IMR-90 (cell line): ENCODE results near the gene NUBPL. TPM values are rescaled to one million over a fixed set of nuclear protein-coding genes. Genes with fewer than 3 reads are reported as not detected.

Experiments used
- ATAC-seq: fragments of 200-7000 bp; cut with Tn5 transposase; 2 replicates; pipeline ENCODE4 v1.9.1; 2020; ENCODE audit warnings: low read depth, mild to moderate bottlenecking, moderate library complexity
- BruUV-seq: library from RNA; stranded (reverse); fragments of 400-500 nt; replicated peaks from 2 replicates; lab custom pipeline; 2021; lab: Mats Ljungman, UMichigan
- CTCF ChIA-PET: fragments of 300-600 bp; formaldehyde crosslinking; extraction: SDS; loops from one replicate; lab custom pipeline; 2021; ENCODE audit warnings: antibody characterized with exemption; lab: Yijun Ruan, JAX
- POLR2A ChIA-PET: fragments of 300-600 bp; sonication (Branson Sonifier 250); formaldehyde crosslinking; loops from one replicate; lab custom pipeline; 2022; ENCODE audit warnings: antibody characterized with exemption; ENCODE audit not compliant: unreplicated experiment; lab: Charles Lee
- DNase-seq: peaks from one replicate; pipeline ENCODE4 v3.0.0; 2013
- H2AFZ ChIP-seq: replicated peaks from 2 replicates; pipeline ENCODE3; 2013; ENCODE audit warnings: low read length, mild to moderate bottlenecking; ENCODE audit not compliant: poor library complexity
- H2AK5ac ChIP-seq: 2 replicates; pipeline ENCODE4 v1.6.1; 2013; ENCODE audit warnings: low read depth, low read length, inconsistent platforms
- H2AK9ac ChIP-seq: replicated peaks from 2 replicates; pipeline ENCODE3; 2013; ENCODE audit warnings: mild to moderate bottlenecking, low read depth, low read length, moderate library complexity; ENCODE audit not compliant: poor library complexity
- H2BK120ac ChIP-seq: 2 replicates; pipeline ENCODE4 v1.6.1; 2013; ENCODE audit warnings: low read depth, low read length, inconsistent platforms
- H2BK15ac ChIP-seq: 3 replicates; pipeline ENCODE4 v1.6.1; 2013; ENCODE audit warnings: low read depth, low read length, inconsistent platforms
- H2BK20ac ChIP-seq: 2 replicates; pipeline ENCODE4 v1.6.1; 2013; ENCODE audit warnings: low read depth, mild to moderate bottlenecking, inconsistent platforms, low read length, moderate library complexity
- H2BK5ac ChIP-seq: 2 replicates; pipeline ENCODE4 v1.6.1; 2013; ENCODE audit warnings: mild to moderate bottlenecking, low read depth, low read length, inconsistent platforms; ENCODE audit not compliant: poor library complexity, severe bottlenecking
- H3K14ac ChIP-seq: replicated peaks from 2 replicates; pipeline ENCODE4 v1.6.1; 2013; ENCODE audit warnings: low read depth, low read length, inconsistent platforms
- H3K18ac ChIP-seq: 2 replicates; pipeline ENCODE4 v1.6.1; 2013; ENCODE audit warnings: low read depth, low read length, control low read depth
- H3K23ac ChIP-seq: 2 replicates; pipeline ENCODE4 v1.6.1; 2013; ENCODE audit warnings: low read depth, low read length, inconsistent platforms
- H3K27ac ChIP-seq: 2 replicates; pipeline ENCODE4 v1.5.1; 2013; ENCODE audit warnings: mild to moderate bottlenecking, control low read depth, low read length; ENCODE audit not compliant: insufficient read depth
- H3K27me3 ChIP-seq: 2 replicates; pipeline ENCODE4 v1.6.1; 2013; ENCODE audit warnings: low read length; ENCODE audit not compliant: control insufficient read depth, insufficient read depth
- H3K36me3 ChIP-seq: 2 replicates; pipeline ENCODE4 v1.6.1; 2013; ENCODE audit warnings: low read length, mixed read lengths; ENCODE audit not compliant: control insufficient read depth, insufficient read depth
- H3K4ac ChIP-seq: 2 replicates; pipeline ENCODE4 v1.6.1; 2013; ENCODE audit warnings: low read depth, low read length, inconsistent platforms
- H3K4me1 ChIP-seq: 2 replicates; pipeline ENCODE4 v1.6.1; 2013; ENCODE audit warnings: low read length, mixed read lengths; ENCODE audit not compliant: control insufficient read depth, insufficient read depth
- H3K4me2 ChIP-seq: 2 replicates; pipeline ENCODE4 v1.6.1; 2013; ENCODE audit warnings: low read depth, mild to moderate bottlenecking, control low read depth, low read length, moderate library complexity
- H3K4me3 ChIP-seq: 2 replicates; pipeline ENCODE4 v1.5.1; 2013; ENCODE audit warnings: low read depth, mild to moderate bottlenecking, control low read depth, low read length, moderate library complexity; ENCODE audit not compliant: insufficient read depth
- H3K56ac ChIP-seq: 2 replicates; pipeline ENCODE4 v1.6.1; 2013; ENCODE audit warnings: low read length, inconsistent platforms; ENCODE audit not compliant: insufficient read depth; ENCODE audit errors: extremely low read depth
- H3K79me1 ChIP-seq, 2 experiments: 2 replicates each; pipeline ENCODE4 v1.6.1; 2013; ENCODE audit warnings: low read length in 2 of 2, inconsistent platforms in 1 of 2, low read depth in 1 of 2
- H3K9ac ChIP-seq: 2 replicates; pipeline ENCODE4 v1.6.1; 2013; ENCODE audit warnings: low read depth, low read length, control low read depth
- H3K9me1 ChIP-seq: 2 replicates; pipeline ENCODE4 v1.6.1; 2013; ENCODE audit warnings: low read length, inconsistent platforms; ENCODE audit not compliant: insufficient read depth
- H3K9me3 ChIP-seq: 2 replicates; pipeline ENCODE4 v1.6.1; 2013; ENCODE audit warnings: low read length; ENCODE audit not compliant: control insufficient read depth, insufficient read depth
- H4K20me1 ChIP-seq: 2 replicates; pipeline ENCODE4 v1.6.1; 2013; ENCODE audit warnings: low read length, inconsistent platforms; ENCODE audit not compliant: insufficient read depth
- H4K5ac ChIP-seq: 2 replicates; pipeline ENCODE4 v1.6.1; 2013; ENCODE audit warnings: mild to moderate bottlenecking, low read depth, low read length, control low read depth
- H4K8ac ChIP-seq, 2 experiments: 2 replicates each; pipeline ENCODE4 v1.6.1; 2013; ENCODE audit warnings: low read depth in 2 of 2, low read length in 2 of 2, control low read depth in 1 of 2, inconsistent platforms in 1 of 2
- H4K91ac ChIP-seq: 2 replicates; pipeline ENCODE4 v1.6.1; 2013; ENCODE audit warnings: low read depth, low read length, inconsistent platforms; ENCODE audit not compliant: insufficient read depth
- BHLHE40 ChIP-seq: fragments of 150-350 bp; IDR thresholded peaks from 2 replicates; pipeline ENCODE4 v1.6.1; 2016; ENCODE audit warnings: mild to moderate bottlenecking, low read depth, low read length
- CEBPB ChIP-seq: IDR thresholded peaks from 2 replicates; pipeline ENCODE4 v1.6.1; 2012; ENCODE audit warnings: low read depth, low read length, improper control_type of control experiment
- CHD1 ChIP-seq: IDR thresholded peaks from 2 replicates; pipeline ENCODE4 v1.6.1; 2012; ENCODE audit warnings: low read depth, low read length, improper control_type of control experiment
- CTCF ChIP-seq: conservative IDR thresholded peaks from 2 replicates; pipeline ENCODE4 v1.5.1; 2012; ENCODE audit warnings: mild to moderate bottlenecking, low read depth, low read length, improper control_type of control experiment
- ELK1 ChIP-seq: fragments of 150-350 bp; IDR thresholded peaks from 2 replicates; pipeline ENCODE4 v1.6.1; 2016; ENCODE audit warnings: low read depth, mild to moderate bottlenecking, low read length, moderate library complexity, borderline replicate concordance
- FOS ChIP-seq: fragments of 150-350 bp; IDR thresholded peaks from 2 replicates; pipeline ENCODE4 v1.6.1; 2016; ENCODE audit warnings: low read depth, low read length
- MAZ ChIP-seq: IDR thresholded peaks from 2 replicates; pipeline ENCODE4 v1.6.1; 2012; ENCODE audit warnings: low read depth, mild to moderate bottlenecking, low read length, improper control_type of control experiment, moderate library complexity, borderline replicate concordance
- MXI1 ChIP-seq: IDR thresholded peaks from 2 replicates; pipeline ENCODE4 v1.6.1; 2012; ENCODE audit warnings: low read depth, mild to moderate bottlenecking, low read length, moderate library complexity, borderline replicate concordance
- NFE2L2 ChIP-seq: fragments of 150-350 bp; IDR thresholded peaks from 2 replicates; pipeline ENCODE4 v1.6.1; 2016; ENCODE audit warnings: low read depth, mild to moderate bottlenecking, low read length
- POLR2A ChIP-seq: IDR thresholded peaks from 2 replicates; pipeline ENCODE4 v1.6.1; 2012; ENCODE audit warnings: mild to moderate bottlenecking, low read depth, low read length
- RAD21 ChIP-seq: IDR thresholded peaks from 2 replicates; pipeline ENCODE4 v1.6.1; 2012; ENCODE audit warnings: low read length, improper control_type of control experiment
- RFX5 ChIP-seq: IDR thresholded peaks from 2 replicates; pipeline ENCODE4 v1.8.0; 2012; ENCODE audit warnings: low read depth, mild to moderate bottlenecking, low read length, moderate library complexity
- USF2 ChIP-seq: fragments of 150-350 bp; IDR thresholded peaks from 2 replicates; pipeline ENCODE4 v1.6.1; 2017; ENCODE audit warnings: mild to moderate bottlenecking, antibody characterized with exemption, low read length, low read depth
- WGBS, 2 experiments: methylation state at CpG; one replicate each; pipeline versions ENCODE4 v1.1.5 to v1.1.7; 2013; ENCODE audit warnings: missing lambda C conversion rate in 2 of 2; ENCODE audit not compliant: insufficient read length in 1 of 2; ENCODE audit errors: extremely low coverage in 2 of 2; 5-methylcytosine and 5-hydroxymethylcytosine counted together
- dilution Hi-C: fragments of 300-500 bp; cut with HindIII; formaldehyde crosslinking; loops from one replicate; pipeline ENCODE4 v1.14.3; 2018; ENCODE audit warnings: low sequenced_read_pairs; ENCODE audit not compliant: unreplicated experiment
- in situ Hi-C: fragments of 300-500 bp; cut with MboI; formaldehyde crosslinking; loops from 3 replicates; pipeline ENCODE4 v1.14.3; 2019; ENCODE audit warnings: low sequenced_read_pairs, inconsistent platforms, mixed read lengths
- intact Hi-C: fragments of 100-400 bp; cut with micrococcal nuclease; formaldehyde crosslinking; loops from 2 replicates; pipeline ENCODE4 v1.10.0; 2022
- polyA plus RNA-seq, 3 experiments: library from polyadenylated mRNA; depleted of rRNA; stranded (reverse); fragments of >200 nt; gene quantifications; 2 replicates each; pipeline ENCODE4 v1.2.3, GENCODE V29; 2012; ENCODE audit warnings: low replicate concordance in 1 of 3
- total RNA-seq: library from RNA; depleted of rRNA; stranded (reverse); fragments of >200 nt; gene quantifications from 2 replicates; pipeline ENCODE4 v1.2.3, GENCODE V29; 2012

Gene NUBPL
- total and polyA plus RNA-seq, 2 of the 4 experiments (the other 2 are of a cell fraction) = 5.4 to 11.5 TPM

- no CpG with 5 or more reads among the region's 2 CpGs for whole genome bisulfite sequencing, 2 experiments
- Histone ChIP-seq H2BK5ac (no peak overlapping the region), H3K4ac (no peak overlapping the region), H3K18ac (no peak overlapping the region), H4K5ac (no peak overlapping the region), H3K23ac (no peak overlapping the region), H2BK15ac (no peak overlapping the region), H2BK120ac (no peak overlapping the region), H3K27ac (no peak overlapping the region), H3K56ac (no peak overlapping the region), H4K20me1 (no peaks in the 10 kb centered on the region), H3K27me3 (peaks cover 4% of the 10 kb centered on the region), H3K79me1 (no peaks in the 10 kb centered on the region), H2AFZ (no peak overlapping the region), H3K9me3 (no peaks in the 10 kb centered on the region), H3K9ac (no peak overlapping the region), H3K14ac (no peak overlapping the region), H3K4me1 (no peaks in the 10 kb centered on the region), H3K36me3 (no peaks in the 10 kb centered on the region), H2AK9ac (no peak overlapping the region), H2BK20ac (no peak overlapping the region), H3K4me2 (no peak overlapping the region), H3K9me1 (no peaks in the 10 kb centered on the region), H2AK5ac (no peak overlapping the region), H4K8ac (no peak overlapping the region), H3K4me3 (no peak overlapping the region), H4K91ac (no peak overlapping the region)
- dilution Hi-C loops (no loop called here), in situ Hi-C loops (no loop called here), intact Hi-C loops (no loop called here)
- DNase-seq (no peak), ATAC-seq (no peak)
- no TSS peak for BruUV-seq
- POLR2A ChIA-PET = no interaction called here
- TF ChIP-seq BHLHE40 (no peak), MAZ (no peak), RFX5 (no peak), FOS (no peak), CTCF (no peak), ELK1 (no peak), CHD1 (no peak), NFE2L2 (no peak), MXI1 (no peak), USF2 (no peak), RAD21 (no peak), CEBPB (no peak), POLR2A (no peak)
- CTCF ChIA-PET = no interaction called here
These were observed 10.6 kb upstream of the NUBPL start for GRCh38 chr14:31550589-31550988.
